SK-N-MC (cell line): ENCODE measurements around the gene VAV2.
A peak's percentile ranks its signal among the peaks of the same experiment; 100 is the strongest.

ENCODE experiments used
- DNase-seq: peaks from one replicate; pipeline ENCODE4 v3.0.0-alpha.2; 2011; ENCODE audit warnings: low read depth, low spot score
- H3K27ac ChIP-seq: fragments of 200-600 bp; sonication (generic); 2 replicates; pipeline ENCODE4 v1.5.1; 2016; ENCODE audit warnings: mixed run types
- H3K36me3 ChIP-seq: fragments of 200-600 bp; sonication (generic); 2 replicates; pipeline ENCODE4 v1.6.1; 2017; ENCODE audit warnings: antibody characterized with exemption, low read length, mixed read lengths; ENCODE audit not compliant: insufficient read depth
- H3K4me3 ChIP-seq: fragments of 200-600 bp; sonication (generic); 2 replicates; pipeline ENCODE4 v1.5.1; 2016
- H3K9ac ChIP-seq: fragments of 200-600 bp; sonication (generic); 2 replicates; pipeline ENCODE4 v1.8.0; 2017; ENCODE audit warnings: mixed run types, mixed read lengths; ENCODE audit not compliant: insufficient read length
- H3K9me3 ChIP-seq: fragments of 200-600 bp; sonication (generic); 2 replicates; pipeline ENCODE4 v1.6.1; 2017; ENCODE audit warnings: low read depth, mild to moderate bottlenecking, antibody characterized with exemption, low read length, moderate library complexity, mixed read lengths
- EZH2 ChIP-seq: fragments of 200-600 bp; sonication (generic); IDR thresholded peaks from one replicate; pipeline ENCODE4 v1.6.1; 2017; ENCODE audit warnings: antibody characterized with exemption
- FOXP2 ChIP-seq: optimal IDR thresholded peaks from 2 replicates; pipeline ENCODE3; 2011; ENCODE audit warnings: mild to moderate bottlenecking, moderate library complexity; ENCODE audit not compliant: insufficient read depth; ENCODE audit errors: extremely low read length, control extremely low read depth
- POLR2AphosphoS5 ChIP-seq: IDR thresholded peaks from 2 replicates; pipeline ENCODE4 v1.6.1; 2012; ENCODE audit warnings: mild to moderate bottlenecking, low read depth, low read length, borderline replicate concordance

Gene VAV2

GRCh38 chr9:133869674-133870405, 122.3 kb downstream of the VAV2 start:
- H3K9ac ChIP-seq = no peak overlapping the region
- no peaks in the 10 kb centered on the region for H3K36me3 ChIP-seq
- peak overlapping the region; percentile 5; the same call in 1 of the 2 replicates for H3K4me3 ChIP-seq
- no peak overlapping the region for H3K27ac ChIP-seq
- no peak for DNase-seq
- TF ChIP-seq FOXP2 = no peak
- no peak for TF ChIP-seq EZH2
- no peak for TF ChIP-seq POLR2AphosphoS5
- 0 out of 2 replicates have a peak, but pooled peaks cover 4% of the 10 kb centered on the region for H3K9me3 ChIP-seq

- no peak for DNase-seq
- Histone ChIP-seq H3K9ac (no peak overlapping the region), H3K9me3 (0 out of 2 replicates have a peak, but pooled peaks cover 4% of the 10 kb centered on the region), H3K36me3 (no peaks in the 10 kb centered on the region), H3K27ac (no peak overlapping the region), H3K4me3 (no peak overlapping the region)
- TF ChIP-seq EZH2 = no peak
- no peak for TF ChIP-seq POLR2AphosphoS5
- TF ChIP-seq FOXP2 = no peak
These were observed 123.9 kb downstream of the VAV2 start for GRCh38 chr9:133868203-133868602.

GRCh38 chr9:133866946-133867345, 125.2 kb downstream of the VAV2 start:
- no peak for TF ChIP-seq POLR2AphosphoS5
- no peak for TF ChIP-seq EZH2
- no peak for TF ChIP-seq FOXP2
- H3K4me3 ChIP-seq = no peak overlapping the region
- H3K9ac ChIP-seq = no peak overlapping the region
- no peak overlapping the region for H3K27ac ChIP-seq
- no peaks in the 10 kb centered on the region for H3K36me3 ChIP-seq
- no peak for DNase-seq
- 0 out of 2 replicates have a peak, but pooled peaks cover 4% of the 10 kb centered on the region for H3K9me3 ChIP-seq

GRCh38 chr9:133864011-133864410, 128.1 kb downstream of the VAV2 start:
- 0 out of 2 replicates have a peak, but pooled peaks cover 4% of the 10 kb centered on the region for H3K9me3 ChIP-seq
- TF ChIP-seq POLR2AphosphoS5 (no peak), FOXP2 (no peak), EZH2 (no peak)
- H3K4me3 ChIP-seq = no peak overlapping the region
- H3K36me3 ChIP-seq = no peaks in the 10 kb centered on the region
- H3K27ac ChIP-seq = no peak overlapping the region
- DNase-seq = no peak
- H3K9ac ChIP-seq = no peak overlapping the region

- no peak for TF ChIP-seq POLR2AphosphoS5
- no peak for TF ChIP-seq FOXP2
- TF ChIP-seq EZH2 = no peak
- Histone ChIP-seq H3K4me3 (no peak overlapping the region), H3K27ac (no peak overlapping the region), H3K9me3 (0 out of 2 replicates have a peak, but pooled peaks cover 4% of the 10 kb centered on the region), H3K36me3 (no peaks in the 10 kb centered on the region), H3K9ac (no peak overlapping the region)
- DNase-seq = no peak
These were observed 128.9 kb downstream of the VAV2 start for GRCh38 chr9:133863257-133863592.

- H3K4me3 ChIP-seq = no peak overlapping the region
- no peaks in the 10 kb centered on the region for H3K36me3 ChIP-seq
- 0 out of 2 replicates have a peak, but pooled peaks cover 4% of the 10 kb centered on the region for H3K9me3 ChIP-seq
- no peak overlapping the region for H3K27ac ChIP-seq
- TF ChIP-seq FOXP2 (no peak), EZH2 (no peak), POLR2AphosphoS5 (no peak)
- H3K9ac ChIP-seq = no peak overlapping the region
- no peak for DNase-seq
These were observed 129.4 kb downstream of the VAV2 start for GRCh38 chr9:133862585-133863256.

- H3K4me3 ChIP-seq = no peak overlapping the region
- no peak overlapping the region for H3K27ac ChIP-seq
- no peaks in the 10 kb centered on the region for H3K36me3 ChIP-seq
- 0 out of 2 replicates have a peak, but pooled peaks cover 4% of the 10 kb centered on the region for H3K9me3 ChIP-seq
- DNase-seq = no peak
- H3K9ac ChIP-seq = no peak overlapping the region
- TF ChIP-seq FOXP2 (no peak), POLR2AphosphoS5 (no peak)
These were observed 130.4 kb downstream of the VAV2 start for GRCh38 chr9:133861692-133862091.

GRCh38 chr9:133861086-133861485, 131.0 kb downstream of the VAV2 start:
- H3K9me3 ChIP-seq = 0 out of 2 replicates have a peak, but pooled peaks cover 4% of the 10 kb centered on the region
- no peak overlapping the region for H3K27ac ChIP-seq
- no peak overlapping the region for H3K9ac ChIP-seq
- no peaks in the 10 kb centered on the region for H3K36me3 ChIP-seq
- no peak overlapping the region for H3K4me3 ChIP-seq
- TF ChIP-seq FOXP2 (no peak), EZH2 (no peak), POLR2AphosphoS5 (no peak)
- DNase-seq = no peak
